Measurements from ENCODE around the gene SH3BP5. TPM values are rescaled to one million over a fixed set of nuclear protein-coding genes. Genes with fewer than 3 reads are reported as not detected.

SH3BP5 gene
- polyA plus RNA-seq, 1 of the 3 experiments (the other 2 are of a cell fraction) = 29.5 TPM

DNA sequence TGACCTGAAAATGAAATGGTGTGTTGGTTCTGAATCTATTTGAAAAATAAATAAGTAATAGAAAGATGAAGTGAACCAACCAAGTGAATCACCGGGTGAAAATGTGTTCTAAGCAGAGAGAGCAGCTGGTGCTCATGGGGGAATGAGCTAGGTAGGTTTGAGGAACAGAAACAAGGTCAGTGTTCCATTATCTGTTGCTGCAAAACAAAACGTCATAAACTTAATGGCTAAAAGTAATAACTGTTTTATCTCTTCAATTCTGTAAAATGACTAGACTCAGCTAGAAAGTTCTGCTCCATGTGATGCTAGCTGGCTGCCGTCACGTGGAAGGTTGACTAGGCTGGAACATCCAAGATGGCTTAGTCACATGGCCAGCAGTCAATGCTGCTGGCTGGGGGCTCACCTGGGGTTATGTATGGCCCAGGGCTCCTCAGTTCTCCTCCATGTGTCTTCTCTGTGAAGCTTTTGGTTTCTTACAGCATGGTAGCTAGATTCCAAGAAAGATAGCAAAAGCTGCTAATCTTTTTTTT, 13.3 kb upstream of the SH3BP5 start:
- no peak overlapping the region for H2AFZ ChIP-seq (ENCODE audit: low read depth)
- no peaks in the 10 kb centered on the region for H3K4me1 ChIP-seq (ENCODE audit: control insufficient read depth in 1 of 2, insufficient read depth in 2 of 2, low read depth in 1 of 2, low read length in 1 of 2)
- no peak for TF ChIP-seq PBX3 (IDR thresholded peaks at IDR 0.05)
- no peak for TF ChIP-seq RFX5 (IDR thresholded peaks at IDR 0.05; ENCODE audit: low read length)
- TF ChIP-seq, protein P1, sequence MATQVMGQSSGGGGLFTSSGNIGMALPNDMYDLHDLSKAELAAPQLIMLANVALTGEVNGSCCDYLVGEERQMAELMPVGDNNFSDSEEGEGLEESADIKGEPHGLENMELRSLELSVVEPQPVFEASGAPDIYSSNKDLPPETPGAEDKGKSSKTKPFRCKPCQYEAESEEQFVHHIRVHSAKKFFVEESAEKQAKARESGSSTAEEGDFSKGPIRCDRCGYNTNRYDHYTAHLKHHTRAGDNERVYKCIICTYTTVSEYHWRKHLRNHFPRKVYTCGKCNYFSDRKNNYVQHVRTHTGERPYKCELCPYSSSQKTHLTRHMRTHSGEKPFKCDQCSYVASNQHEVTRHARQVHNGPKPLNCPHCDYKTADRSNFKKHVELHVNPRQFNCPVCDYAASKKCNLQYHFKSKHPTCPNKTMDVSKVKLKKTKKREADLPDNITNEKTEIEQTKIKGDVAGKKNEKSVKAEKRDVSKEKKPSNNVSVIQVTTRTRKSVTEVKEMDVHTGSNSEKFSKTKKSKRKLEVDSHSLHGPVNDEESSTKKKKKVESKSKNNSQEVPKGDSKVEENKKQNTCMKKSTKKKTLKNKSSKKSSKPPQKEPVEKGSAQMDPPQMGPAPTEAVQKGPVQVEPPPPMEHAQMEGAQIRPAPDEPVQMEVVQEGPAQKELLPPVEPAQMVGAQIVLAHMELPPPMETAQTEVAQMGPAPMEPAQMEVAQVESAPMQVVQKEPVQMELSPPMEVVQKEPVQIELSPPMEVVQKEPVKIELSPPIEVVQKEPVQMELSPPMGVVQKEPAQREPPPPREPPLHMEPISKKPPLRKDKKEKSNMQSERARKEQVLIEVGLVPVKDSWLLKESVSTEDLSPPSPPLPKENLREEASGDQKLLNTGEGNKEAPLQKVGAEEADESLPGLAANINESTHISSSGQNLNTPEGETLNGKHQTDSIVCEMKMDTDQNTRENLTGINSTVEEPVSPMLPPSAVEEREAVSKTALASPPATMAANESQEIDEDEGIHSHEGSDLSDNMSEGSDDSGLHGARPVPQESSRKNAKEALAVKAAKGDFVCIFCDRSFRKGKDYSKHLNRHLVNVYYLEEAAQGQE (IDR thresholded peaks at IDR 0.05; ENCODE audit: low read depth, low read length) = no peak
- no peak for TF ChIP-seq CHD2 (IDR thresholded peaks at IDR 0.05; ENCODE audit: low read length, partially characterized antibody)
- no peak for TF ChIP-seq CTCF (IDR thresholded peaks at IDR 0.05)
- no peak for TF ChIP-seq EP300 (IDR thresholded peaks at IDR 0.05; ENCODE audit: borderline replicate concordance in 1 of 2, low read depth in 1 of 2, low read length in 1 of 2)
- no peak for TF ChIP-seq FOSL2 (IDR thresholded peaks at IDR 0.05; ENCODE audit: borderline replicate concordance, low read depth)
- TF ChIP-seq FOXM1 (IDR thresholded peaks at IDR 0.05; ENCODE audit: low read depth) = no peak
- no peak for TF ChIP-seq MXI1 (IDR thresholded peaks at IDR 0.05; ENCODE audit: low read depth, low read length)
- TF ChIP-seq EZH2phosphoT487 (IDR thresholded peaks at IDR 0.05; ENCODE audit: borderline replicate concordance, low read depth) = no peak
- TF ChIP-seq SMC3 (IDR thresholded peaks at IDR 0.05; ENCODE audit: low read depth, low read length) = no peak
- no peak for TF ChIP-seq RCOR1 (IDR thresholded peaks at IDR 0.05; ENCODE audit: low read length)
- no peak for TF ChIP-seq MAX (IDR thresholded peaks at IDR 0.05; ENCODE audit: low read depth)
- no peak for TF ChIP-seq RAD21 (IDR thresholded peaks at IDR 0.05; ENCODE audit: low read length)
- TF ChIP-seq GATA2 (CRISPR knock-in tag; IDR thresholded peaks at IDR 0.05) = no peak
- no peak for TF ChIP-seq GABPA (IDR thresholded peaks at IDR 0.05; ENCODE audit: low read depth)
- no peak for TF ChIP-seq JUND (IDR thresholded peaks at IDR 0.05)
- TF ChIP-seq NFIC (IDR thresholded peaks at IDR 0.05; ENCODE audit: borderline replicate concordance) = no peak
- no peak overlapping the region for H3K4me2 ChIP-seq
- ChIA-PET POLR2A (no interaction called here), CTCF (interaction anchor here (1.7 kb wide), 2 partner anchors 13 to 78 kb away, joined by 6 to 9 read pairs; partner anchors contain the start of gene SH3BP5)
- H3K36me3 ChIP-seq (replicated peaks in 1 of 2; ENCODE audit: control insufficient read depth in 1 of 2, insufficient read depth in 2 of 2, low read length in 1 of 2) = no peaks in the 10 kb centered on the region
- H3K9me2 ChIP-seq = no peaks in the 10 kb centered on the region
- H3K27ac ChIP-seq (ENCODE audit: low read depth in 2 of 2, low read length in 1 of 2) = no peak overlapping the region
- no peaks in the 10 kb centered on the region for H3F3A ChIP-seq (replicated peaks; ENCODE audit: insufficient read depth)
- no peaks in the 10 kb centered on the region for H4K20me1 ChIP-seq (ENCODE audit: insufficient read depth)
- no peaks in the 10 kb centered on the region for H3K9me3 ChIP-seq
- DNase-seq = no peak
- H3K27me3 ChIP-seq (ENCODE audit: insufficient read depth) = no peaks in the 10 kb centered on the region; the same call in 1 of the 2 replicates
- H3K79me2 ChIP-seq (ENCODE audit: insufficient read depth) = no peaks in the 10 kb centered on the region
- H3K9ac ChIP-seq = no peak overlapping the region
- no peak overlapping the region for H3K4me3 ChIP-seq (ENCODE audit: low read depth in 2 of 2, low read length in 1 of 2)
- 70% methylated on average over 4 of the region's 4 CpGs for WGBS (ENCODE audit: low lambda C conversion rate)
